Sigmoid colon (tissue), 7 donors: ENCODE results near the gene SSX2B. TPM values are rescaled to one million over a fixed set of nuclear protein-coding genes. Genes with fewer than 3 reads are reported as not detected.
"Not testable (repeated sequence)": the region's sequence is repeated elsewhere in the genome, so short reads cannot be mapped to it uniquely, and the experiment has no call there.

ENCODE experiments used
- DNase-seq: peaks from one replicate; pipeline ENCODE4 v3.0.0-alpha.2; 2019
- H3K27ac ChIP-seq, 4 donors: fragments of 200-600 bp; sonication (generic); one replicate each; pipeline ENCODE4 v1.5.1; 2016 to 2019; ENCODE audit warnings: mild to moderate bottlenecking in 1 of 4
- H3K27me3 ChIP-seq, 3 donors: fragments of 200-600 bp; sonication (generic); one replicate each; pipeline ENCODE4 v1.5.1; 2019; ENCODE audit warnings: mild to moderate bottlenecking in 1 of 3
- H3K36me3 ChIP-seq, 4 donors: fragments of 200-600 bp; sonication (generic); one replicate each; pipeline ENCODE4 v1.5.1; 2016 to 2019
- H3K4me1 ChIP-seq, 4 donors: fragments of 200-600 bp; sonication (generic); one replicate each; pipeline ENCODE4 v1.5.1; 2017 to 2019
- H3K4me3 ChIP-seq, 4 donors: fragments of 200-600 bp; sonication (generic); one replicate each; pipeline ENCODE4 v1.5.1; 2017 to 2019; ENCODE audit warnings: mild to moderate bottlenecking in 2 of 4, moderate library complexity in 1 of 4
- H3K9me3 ChIP-seq, 4 donors: fragments of 200-600 bp in 3 of 4; sonication (generic) in 3 of 4; one replicate each; pipeline versions ENCODE4 v1.5.1 to v1.6.1; 2013 to 2019
- WGBS, 2 donors: extraction: QIAGEN DNeasy Blood & Tissue Kit; methylation state at CpG; one replicate each; pipeline ENCODE4 v1.1.7; 2013; 5-methylcytosine and 5-hydroxymethylcytosine counted together
- intact Hi-C: fragments of 100-400 bp; cut with DNase I; formaldehyde crosslinking; loops from one replicate; pipeline ENCODE4 v1.15.1; 2023
- polyA plus RNA-seq, 3 donors: library from polyadenylated mRNA; stranded (reverse); fragments of 200-250 nt; gene quantifications; one replicate each; pipeline ENCODE4 v1.2.3, GENCODE V29; 2013
- small RNA-seq, 3 donors: library from RNA; depleted of rRNA; stranded (forward); fragments of <200 nt; gene quantifications; one replicate each; pipeline ENCODE3, GENCODE V24; 2016
- total RNA-seq, 4 donors: library from RNA; depleted of rRNA; stranded (reverse); fragments of >200 nt; gene quantifications; one replicate each; pipeline ENCODE4 v1.1.0, GENCODE V29; 2016
- donor health status: healthy with polysubstance abuse.
- donor health status: Bipolar disorder and iron deficiency.
- donor health status: healthy.

The SSX2B gene, protein sequence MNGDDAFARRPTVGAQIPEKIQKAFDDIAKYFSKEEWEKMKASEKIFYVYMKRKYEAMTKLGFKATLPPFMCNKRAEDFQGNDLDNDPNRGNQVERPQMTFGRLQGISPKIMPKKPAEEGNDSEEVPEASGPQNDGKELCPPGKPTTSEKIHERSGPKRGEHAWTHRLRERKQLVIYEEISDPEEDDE
- total RNA-seq (not detected), polyA plus RNA-seq (not detected)

DNA sequence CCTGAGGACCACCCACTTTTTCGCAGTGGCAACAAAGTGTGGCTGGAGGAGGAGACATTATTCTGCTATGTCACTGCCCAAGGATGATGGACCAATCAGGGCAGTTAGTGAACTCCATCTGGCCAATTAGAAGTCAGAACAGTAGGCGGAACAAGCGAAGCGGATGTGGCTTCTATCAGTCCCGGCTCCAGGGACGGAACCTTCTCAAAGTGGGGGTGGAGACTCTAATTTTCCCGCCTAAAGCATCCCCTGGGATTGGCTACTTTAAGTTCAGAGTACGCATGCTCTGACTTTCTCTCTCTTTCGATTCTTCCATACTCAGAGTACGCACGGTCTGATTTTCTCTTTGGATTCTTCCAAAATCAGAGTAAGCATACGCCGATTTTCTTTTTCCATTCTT is at the start of gene SSX2B:
TSS of gene SSX2B (plus strand) at position 301 of the 400 bp plus-strand sequence. CDS start 1,429 bp downstream, outside the sequence.
- H3K4me3 ChIP-seq, H3K9me3 ChIP-seq, H3K4me1 ChIP-seq, intact Hi-C loops, H3K36me3 ChIP-seq, H3K27ac ChIP-seq, H3K27me3 ChIP-seq, DNase-seq: not testable (repeated sequence)
- WGBS, 2 donors = no CpG with 5 or more reads among the region's 13 CpGs

DNA sequence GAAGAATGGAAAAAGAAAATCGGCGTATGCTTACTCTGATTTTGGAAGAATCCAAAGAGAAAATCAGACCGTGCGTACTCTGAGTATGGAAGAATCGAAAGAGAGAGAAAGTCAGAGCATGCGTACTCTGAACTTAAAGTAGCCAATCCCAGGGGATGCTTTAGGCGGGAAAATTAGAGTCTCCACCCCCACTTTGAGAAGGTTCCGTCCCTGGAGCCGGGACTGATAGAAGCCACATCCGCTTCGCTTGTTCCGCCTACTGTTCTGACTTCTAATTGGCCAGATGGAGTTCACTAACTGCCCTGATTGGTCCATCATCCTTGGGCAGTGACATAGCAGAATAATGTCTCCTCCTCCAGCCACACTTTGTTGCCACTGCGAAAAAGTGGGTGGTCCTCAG is 44.0 kb upstream of the SSX2B start, which contains the start of gene SSX2:
TSS of gene SSX2 (minus strand) at position 101 of the 400 bp plus-strand sequence. CDS start 1,429 bp downstream, outside the sequence.
- intact Hi-C loops, H3K9me3 ChIP-seq: not testable (repeated sequence)
- no CpG with 5 or more reads among the region's 13 CpGs for WGBS, 2 donors

DNA sequence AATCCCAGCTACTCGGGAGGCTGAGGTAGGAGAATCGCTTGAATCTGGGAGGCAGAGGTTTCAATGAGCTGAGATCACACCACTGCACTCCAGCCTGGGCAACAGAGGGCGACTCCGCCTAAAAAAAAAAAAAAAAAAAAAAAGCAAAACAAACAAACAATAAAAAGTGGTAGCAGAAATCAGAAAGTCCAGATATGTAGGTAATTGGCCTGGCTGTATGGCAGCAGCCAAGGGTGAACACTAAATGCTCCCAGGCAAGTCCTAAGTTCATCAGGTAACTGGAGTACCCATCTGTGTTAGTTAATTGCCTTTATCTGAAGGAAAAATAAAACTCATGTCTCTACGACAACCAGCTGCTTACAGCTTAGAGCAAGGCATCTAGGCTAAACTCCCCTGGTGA is 14.9 kb downstream of the SSX2B start:
- intact Hi-C loops, H3K9me3 ChIP-seq, H3K27me3 ChIP-seq, DNase-seq, H3K4me1 ChIP-seq, H3K27ac ChIP-seq, H3K36me3 ChIP-seq, H3K4me3 ChIP-seq: not testable (repeated sequence)
- no CpG with 5 or more reads among the region's 5 CpGs for WGBS, 2 donors

More for the DNA sequence above, 44.0 kb upstream of the SSX2B start, which contains the start of gene SSX2:
- H3K27me3 ChIP-seq, H3K36me3 ChIP-seq, H3K4me3 ChIP-seq, DNase-seq, H3K27ac ChIP-seq, H3K4me1 ChIP-seq: not testable (repeated sequence)

DNA sequence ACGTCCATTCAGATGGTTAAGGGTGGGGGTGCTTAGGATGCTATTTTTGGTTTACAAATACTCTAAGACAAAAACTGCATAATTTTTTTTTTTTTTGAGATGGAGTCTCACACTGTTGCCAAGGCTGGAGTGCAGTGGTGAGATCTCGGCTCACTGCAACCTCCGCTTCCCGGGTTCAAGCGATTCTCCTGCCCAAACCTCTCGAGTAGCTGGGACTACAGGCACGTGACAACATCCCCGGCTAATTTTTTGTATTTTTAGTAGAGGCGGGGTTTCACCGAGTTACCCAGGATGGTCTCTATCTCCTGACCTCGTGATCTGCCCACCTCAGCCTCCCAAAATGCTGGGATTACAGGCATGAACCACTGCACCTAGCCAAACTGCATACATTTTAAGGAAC is 22.5 kb downstream of the SSX2B start:
- intact Hi-C loops, H3K27ac ChIP-seq, H3K4me3 ChIP-seq, H3K27me3 ChIP-seq, H3K36me3 ChIP-seq, H3K4me1 ChIP-seq, H3K9me3 ChIP-seq, DNase-seq: not testable (repeated sequence)
- WGBS, 2 donors = 87 to 92% methylated on average over 8 to 9 of the region's 11 CpGs

DNA sequence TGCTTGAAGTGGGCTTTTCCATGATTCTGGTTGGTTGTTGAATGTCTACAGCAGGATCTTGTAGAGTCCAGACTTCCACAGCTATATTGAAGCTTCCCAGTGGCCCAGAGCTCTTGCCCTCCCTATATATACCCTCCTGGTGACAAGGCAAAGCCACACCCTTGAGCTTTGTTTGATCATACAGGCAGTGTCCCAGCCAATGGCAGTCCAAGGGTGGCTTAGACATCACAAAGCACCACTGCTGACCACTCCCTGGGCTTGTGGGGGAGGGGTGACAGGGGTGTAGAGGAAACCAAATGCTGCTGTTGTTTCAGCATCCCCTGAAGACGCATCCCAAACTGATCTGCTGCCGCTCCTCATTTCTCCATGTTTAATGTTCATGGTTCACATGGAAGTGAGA is 46.3 kb downstream of the SSX2B start, which contains the start of gene SPANXN5:
TSS of gene SPANXN5 (minus strand) at position 101 of the 400 bp plus-strand sequence. CDS start at position 22, 79 bp downstream.
- H3K9me3 ChIP-seq, intact Hi-C loops, H3K4me1 ChIP-seq, H3K4me3 ChIP-seq, H3K27me3 ChIP-seq, DNase-seq, H3K27ac ChIP-seq, H3K36me3 ChIP-seq: not testable (repeated sequence)
- 84 to 87% methylated on average over 2 of the region's 2 CpGs for WGBS, 2 donors

DNA sequence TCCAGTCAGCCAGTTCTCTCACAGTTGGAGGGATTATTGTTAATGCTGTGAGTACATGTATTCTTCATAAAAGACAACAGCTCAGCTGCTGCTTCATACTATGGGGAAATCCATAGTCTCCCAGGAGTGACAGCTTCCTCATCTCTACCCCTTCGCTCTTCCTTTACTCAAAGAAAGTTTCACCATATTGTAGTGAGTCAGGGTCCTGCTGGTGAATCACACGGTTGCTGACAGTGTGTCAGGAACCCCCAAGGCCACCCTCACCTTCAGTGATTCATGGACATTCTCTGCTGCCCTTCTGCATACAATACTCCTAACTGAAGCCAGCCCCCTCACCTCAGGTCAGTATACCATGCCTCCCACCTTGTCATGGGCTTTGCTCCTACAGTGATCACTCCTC is 53.8 kb downstream of the SSX2B start:
- H3K27ac ChIP-seq, H3K4me3 ChIP-seq, H3K36me3 ChIP-seq, H3K9me3 ChIP-seq, H3K27me3 ChIP-seq, DNase-seq, H3K4me1 ChIP-seq, intact Hi-C loops: not testable (repeated sequence)
- 77 to 93% methylated on average over 2 of the region's 2 CpGs for WGBS, 2 donors

Small RNAs within 50 kb of the gene (small RNA-seq; reads per million reads assigned to genes)
- gene AC244505.3 (0 reads per million in 3 donors), gene AC244505.5 (0 reads per million in 3 donors), gene AC244505.6 (0 reads per million in 3 donors), gene AC244505.7 (0 reads per million in 3 donors)

Other genes with a start within 250 kb of the SSX2B start
- not detected for gene XAGE1B, start 234.2 kb upstream of the SSX2B start, total RNA-seq
- gene XAGE1B, start 234.2 kb upstream of the SSX2B start, polyA plus RNA-seq = not detected
- gene SSX7, start 96.4 kb upstream of the SSX2B start, total RNA-seq = not detected
- gene SSX7, start 96.4 kb upstream of the SSX2B start, polyA plus RNA-seq = not detected
- gene SSX2, start 44.1 kb upstream of the SSX2B start, total RNA-seq = not detected
- gene SSX2, start 44.1 kb upstream of the SSX2B start, polyA plus RNA-seq = not detected
- gene SPANXN5, start 46.2 kb downstream of the SSX2B start, total RNA-seq = not detected
- not detected for gene SPANXN5, start 46.2 kb downstream of the SSX2B start, polyA plus RNA-seq
- not detected for gene XAGE5, start 60.0 kb downstream of the SSX2B start, total RNA-seq
- not detected for gene XAGE5, start 60.0 kb downstream of the SSX2B start, polyA plus RNA-seq
- not detected for gene XAGE3, start 116.8 kb downstream of the SSX2B start, total RNA-seq
- gene XAGE3, start 116.8 kb downstream of the SSX2B start, polyA plus RNA-seq = not detected
- gene FAM156B, start 146.1 kb downstream of the SSX2B start, total RNA-seq = 10 to 100 TPM; 11.4 to 23.0 (median 15.1) TPM
- 10 to 100 TPM in 1 of 3 donors, 1 to 10 TPM in 2; 4.2 to 27.1 (median 7.8) TPM for gene FAM156B, start 146.1 kb downstream of the SSX2B start, polyA plus RNA-seq
- gene FAM156A, start 207.3 kb downstream of the SSX2B start, total RNA-seq = 10 to 100 TPM in 3 of 4 donors, 1 to 10 TPM in 1; 6.6 to 24.6 (median 15.1) TPM
- 10 to 100 TPM in 1 of 3 donors, 1 to 10 TPM in 2; 1.6 to 15.7 (median 3.6) TPM for gene FAM156A, start 207.3 kb downstream of the SSX2B start, polyA plus RNA-seq